Upper lobe of left lung (tissue), 6 donors: ENCODE measurements around the gene LMOD3. TPM values are rescaled to one million over a fixed set of nuclear protein-coding genes. Genes with fewer than 3 reads are reported as not detected.

Source experiments
- ATAC-seq, 2 donors: fragments of 200-7000 bp; cut with Tn5 transposase; one replicate each; pipeline ENCODE4 v1.9.1; 2022; ENCODE audit warnings: mild to moderate bottlenecking in 2 of 2, moderate library complexity in 2 of 2; ENCODE audit not compliant: low FRiP score in 2 of 2
- DNase-seq, 2 donors: peaks; one replicate each; pipeline ENCODE4 v3.0.0-alpha.2; 2019 to 2020
- H3K27ac ChIP-seq, 4 donors: fragments of 200-600 bp; sonication (generic); one replicate each; pipeline ENCODE4 v1.5.1; 2016 to 2019
- H3K27me3 ChIP-seq, 4 donors: fragments of 200-600 bp; sonication (generic); one replicate each; pipeline ENCODE4 v1.5.1; 2017 to 2019
- H3K36me3 ChIP-seq, 4 donors: fragments of 200-600 bp; sonication (generic); one replicate each; pipeline ENCODE4 v1.5.1; 2016 to 2019
- H3K4me1 ChIP-seq, 4 donors: fragments of 200-600 bp; sonication (generic); one replicate each; pipeline ENCODE4 v1.5.1; 2018 to 2019
- H3K4me3 ChIP-seq, 4 donors: fragments of 200-600 bp; sonication (generic); one replicate each; pipeline ENCODE4 v1.5.1; 2017 to 2019; ENCODE audit warnings: mild to moderate bottlenecking in 2 of 4, moderate library complexity in 1 of 4
- H3K9me3 ChIP-seq, 4 donors: fragments of 200-600 bp; sonication (generic); one replicate each; pipeline ENCODE4 v1.5.1; 2018 to 2019
- CTCF ChIP-seq, 6 experiments: fragments of 450-650 bp in 4 of 6; fragments of 200-600 bp in 2 of 6; sonication (generic) in 2 of 6; IDR thresholded peaks; one replicate each; pipeline ENCODE4 v1.5.1; 2016 to 2019; ENCODE audit warnings: antibody characterized with exemption in 6 of 6
- EP300 ChIP-seq, 4 donors: sonication (generic); formaldehyde crosslinking; IDR thresholded peaks; one replicate each; pipeline ENCODE4 v1.5.1; 2017; ENCODE audit warnings: antibody characterized with exemption in 4 of 4, control low read depth in 2 of 4
- POLR2A ChIP-seq, 4 donors: fragments of 450-650 bp; IDR thresholded peaks; one replicate each; pipeline ENCODE4 v1.5.1; 2016 to 2017; ENCODE audit warnings: antibody characterized with exemption in 4 of 4, mild to moderate bottlenecking in 2 of 4
- POLR2AphosphoS5 ChIP-seq, 2 donors: sonication (generic); formaldehyde crosslinking; IDR thresholded peaks; one replicate each; pipeline ENCODE4 v1.5.1; 2017; ENCODE audit warnings: antibody characterized with exemption in 2 of 2
- WGBS, 2 donors: methylation state at CpG; one replicate each; pipeline ENCODE4 v1.1.5; 2017 to 2018; 5-methylcytosine and 5-hydroxymethylcytosine counted together
- total RNA-seq, 6 donors: library from RNA; depleted of rRNA in 4 of 6; stranded (reverse); fragments of >200 nt in 4 of 6; gene quantifications; one replicate each; pipeline versions ENCODE4 v1.1.0 to v1.2.1, GENCODE V29; 2016 to 2021
- donor health status: DM: no; HTN: no; CAD: no; lungs with moderate emphysema.
- donor health status: DM: no; HTN: yes; CAD: no; lungs with severe emphysema.

The LMOD3 gene
- total RNA-seq, 6 donors from 2014 or later = 0.17 to 4.2 (median 0.40) TPM; not detected in 2

- H3K4me3 ChIP-seq = no peak overlapping the region
- DNase-seq = no peak
- no peaks in the 10 kb centered on the region for H3K9me3 ChIP-seq
- WGBS, 2 donors = 48 to 61% methylated on average over 3 of the region's 3 CpGs
- no peaks in the 10 kb centered on the region for H3K27me3 ChIP-seq
- H3K27ac ChIP-seq = no peak overlapping the region
- no peak for ATAC-seq
- H3K4me1 ChIP-seq = no peaks in the 10 kb centered on the region
- TF ChIP-seq CTCF (IDR thresholded peaks at IDR 0.05) (no peak), POLR2AphosphoS5 (IDR thresholded peaks at IDR 0.05) (no peak), EP300 (IDR thresholded peaks at IDR 0.05) (no peak), POLR2A (IDR thresholded peaks at IDR 0.05) (no peak)
- H3K36me3 ChIP-seq = no peaks in the 10 kb centered on the region
Measured at GRCh38 chr3:69142090-69142489, 19.7 kb upstream of the LMOD3 start.

- Histone ChIP-seq H3K27me3 (no peaks in the 10 kb centered on the region), H3K4me3 (no peak overlapping the region), H3K27ac (no peak overlapping the region), H3K36me3 (no peaks in the 10 kb centered on the region), H3K4me1 (no peaks in the 10 kb centered on the region), H3K9me3 (no peaks in the 10 kb centered on the region)
- ATAC-seq (no peak), DNase-seq (no peak)
- TF ChIP-seq CTCF (IDR thresholded peaks at IDR 0.05) (no peak), EP300 (IDR thresholded peaks at IDR 0.05) (no peak), POLR2AphosphoS5 (IDR thresholded peaks at IDR 0.05) (no peak), POLR2A (IDR thresholded peaks at IDR 0.05) (no peak)
Measured at GRCh38 chr3:69141313-69141712, 18.9 kb upstream of the LMOD3 start.

GRCh38 chr3:69137412-69137811 lies 15.0 kb upstream of the LMOD3 start:
- WGBS, 2 donors = 90 to 94% methylated on average over 2 of the region's 2 CpGs
- no peaks in the 10 kb centered on the region for H3K9me3 ChIP-seq
- no peak overlapping the region for H3K27ac ChIP-seq
- TF ChIP-seq CTCF (IDR thresholded peaks at IDR 0.05) = no peak
- TF ChIP-seq POLR2A (IDR thresholded peaks at IDR 0.05) = no peak
- no peak for TF ChIP-seq POLR2AphosphoS5 (IDR thresholded peaks at IDR 0.05)
- no peak for TF ChIP-seq EP300 (IDR thresholded peaks at IDR 0.05)
- H3K27me3 ChIP-seq = no peaks in the 10 kb centered on the region
- no peaks in the 10 kb centered on the region for H3K36me3 ChIP-seq
- DNase-seq = no peak
- H3K4me3 ChIP-seq = no peak overlapping the region
- no peak for ATAC-seq
- no peaks in the 10 kb centered on the region for H3K4me1 ChIP-seq

GRCh38 chr3:69137005-69137404 lies 14.6 kb upstream of the LMOD3 start:
- ATAC-seq = no peak

More at GRCh38 chr3:69137005-69137404, 14.6 kb upstream of the LMOD3 start:
- Histone ChIP-seq H3K4me1 (no peaks in the 10 kb centered on the region), H3K4me3 (no peak overlapping the region), H3K9me3 (no peaks in the 10 kb centered on the region), H3K27me3 (no peaks in the 10 kb centered on the region), H3K27ac (no peak overlapping the region), H3K36me3 (no peaks in the 10 kb centered on the region)
- TF ChIP-seq CTCF (IDR thresholded peaks at IDR 0.05) (no peak), POLR2AphosphoS5 (IDR thresholded peaks at IDR 0.05) (no peak), EP300 (IDR thresholded peaks at IDR 0.05) (no peak), POLR2A (IDR thresholded peaks at IDR 0.05) (no peak)
- DNase-seq = no peak
